GM21447 (cell line): Measurements from ENCODE around the gene TMEM151B.

Experiments
- ATAC-seq: cut with Tn5 transposase; IDR thresholded peaks from one replicate; pipeline ENCODE4 v1.9.1; 2021; ENCODE audit not compliant: unreplicated experiment

Gene TMEM151B

DNA sequence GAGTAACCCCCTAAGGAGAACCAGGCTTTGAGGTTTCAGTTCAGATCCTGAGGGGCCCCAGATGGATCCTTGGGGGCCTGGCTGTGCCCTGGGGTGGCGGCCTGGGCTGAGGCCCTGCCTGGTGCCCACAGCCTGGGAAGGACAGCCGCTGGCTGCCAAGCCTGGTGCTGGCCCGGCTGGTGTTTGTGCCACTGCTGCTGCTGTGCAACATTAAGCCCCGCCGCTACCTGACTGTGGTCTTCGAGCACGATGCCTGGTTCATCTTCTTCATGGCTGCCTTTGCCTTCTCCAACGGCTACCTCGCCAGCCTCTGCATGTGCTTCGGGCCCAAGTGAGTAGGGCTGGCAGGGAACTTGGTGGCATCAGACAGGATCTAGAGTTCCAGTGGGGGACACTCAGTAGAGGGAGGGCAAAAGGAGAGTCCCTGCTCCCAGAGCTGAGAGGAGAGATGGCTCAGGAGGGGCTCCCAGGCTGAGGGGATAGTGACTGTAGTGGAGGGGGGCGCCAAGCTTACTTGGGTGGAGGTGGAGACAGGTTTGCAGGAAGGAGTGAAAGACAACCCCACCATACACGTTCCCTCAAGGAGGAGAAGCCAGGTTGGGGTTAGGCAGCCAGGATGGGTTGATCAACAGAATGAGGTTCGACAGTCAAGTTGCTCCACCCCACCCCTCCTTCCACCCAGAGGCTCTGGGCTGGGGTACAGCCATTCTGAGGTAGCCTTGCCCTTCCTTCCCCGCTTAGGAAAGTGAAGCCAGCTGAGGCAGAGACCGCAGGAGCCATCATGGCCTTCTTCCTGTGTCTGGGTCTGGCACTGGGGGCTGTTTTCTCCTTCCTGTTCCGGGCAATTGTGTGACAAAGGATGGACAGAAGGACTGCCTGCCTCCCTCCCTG, 37.3 kb upstream of the TMEM151B start:
- ATAC-seq, result no peak

DNA sequence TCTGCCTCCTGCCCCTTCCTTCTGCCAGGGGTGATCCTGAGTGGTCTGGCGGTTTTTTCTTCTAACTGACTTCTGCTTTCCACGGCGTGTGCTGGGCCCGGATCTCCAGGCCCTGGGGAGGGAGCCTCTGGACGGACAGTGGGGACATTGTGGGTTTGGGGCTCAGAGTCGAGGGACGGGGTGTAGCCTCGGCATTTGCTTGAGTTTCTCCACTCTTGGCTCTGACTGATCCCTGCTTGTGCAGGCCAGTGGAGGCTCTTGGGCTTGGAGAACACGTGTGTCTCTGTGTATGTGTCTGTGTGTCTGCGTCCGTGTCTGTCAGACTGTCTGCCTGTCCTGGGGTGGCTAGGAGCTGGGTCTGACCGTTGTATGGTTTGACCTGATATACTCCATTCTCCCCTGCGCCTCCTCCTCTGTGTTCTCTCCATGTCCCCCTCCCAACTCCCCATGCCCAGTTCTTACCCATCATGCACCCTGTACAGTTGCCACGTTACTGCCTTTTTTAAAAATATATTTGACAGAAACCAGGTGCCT, 36.6 kb upstream of the TMEM151B start:
- ATAC-seq, result no peak

DNA sequence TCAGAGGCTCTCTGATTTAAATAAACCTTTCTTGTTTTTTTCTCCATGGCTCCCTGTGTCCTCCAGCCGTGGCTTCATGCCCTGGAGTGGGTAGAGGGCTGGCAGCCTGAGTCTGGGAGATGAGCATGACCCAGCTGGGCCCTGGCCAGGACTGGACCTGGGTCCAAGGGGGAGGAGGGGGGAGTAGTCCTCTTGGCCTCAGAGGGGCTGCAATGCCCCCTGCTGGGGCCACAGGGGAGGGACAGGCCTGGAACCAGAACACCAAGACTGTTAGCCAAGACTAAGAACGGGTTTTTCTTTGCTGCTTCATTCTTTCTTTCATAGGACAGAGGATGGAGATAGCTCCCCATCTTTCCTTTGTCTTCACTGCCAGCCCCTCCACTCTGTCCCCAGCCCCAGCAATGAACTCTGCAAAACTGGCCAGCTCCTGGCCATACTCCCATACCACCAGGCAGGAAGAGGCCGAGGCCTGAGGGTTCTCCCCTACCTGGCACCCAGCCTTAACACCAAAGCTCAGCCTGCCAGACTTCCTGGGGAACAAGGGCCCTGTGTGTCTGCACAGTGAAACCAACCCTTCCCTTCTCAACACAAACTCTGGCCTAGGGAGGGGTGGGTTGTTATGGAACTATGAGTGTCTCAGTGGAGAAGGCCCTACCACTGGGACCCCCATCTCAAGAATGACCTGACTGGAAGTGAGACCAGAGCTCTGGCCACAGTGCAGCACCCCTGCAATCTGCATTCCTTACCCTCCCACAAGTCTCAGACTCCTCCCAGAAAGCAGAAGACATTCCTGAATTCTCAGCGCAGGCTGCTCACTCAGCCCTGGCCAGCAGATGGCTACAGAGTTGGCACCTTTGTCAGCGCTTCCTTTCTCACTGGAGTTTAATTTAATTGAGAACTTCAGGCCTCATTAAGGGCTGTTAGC, 35.9 kb upstream of the TMEM151B start:
- no peak for ATAC-seq

GRCh38 chr6:44235269-44235668, 35.0 kb upstream of the TMEM151B start:
- ATAC-seq, result no peak

- no peak for ATAC-seq
Observed at GRCh38 chr6:44235891-44236516, 34.2 kb upstream of the TMEM151B start.

GRCh38 chr6:44237021-44237812, 33.0 kb upstream of the TMEM151B start:
- peak; percentile 83 for ATAC-seq

DNA sequence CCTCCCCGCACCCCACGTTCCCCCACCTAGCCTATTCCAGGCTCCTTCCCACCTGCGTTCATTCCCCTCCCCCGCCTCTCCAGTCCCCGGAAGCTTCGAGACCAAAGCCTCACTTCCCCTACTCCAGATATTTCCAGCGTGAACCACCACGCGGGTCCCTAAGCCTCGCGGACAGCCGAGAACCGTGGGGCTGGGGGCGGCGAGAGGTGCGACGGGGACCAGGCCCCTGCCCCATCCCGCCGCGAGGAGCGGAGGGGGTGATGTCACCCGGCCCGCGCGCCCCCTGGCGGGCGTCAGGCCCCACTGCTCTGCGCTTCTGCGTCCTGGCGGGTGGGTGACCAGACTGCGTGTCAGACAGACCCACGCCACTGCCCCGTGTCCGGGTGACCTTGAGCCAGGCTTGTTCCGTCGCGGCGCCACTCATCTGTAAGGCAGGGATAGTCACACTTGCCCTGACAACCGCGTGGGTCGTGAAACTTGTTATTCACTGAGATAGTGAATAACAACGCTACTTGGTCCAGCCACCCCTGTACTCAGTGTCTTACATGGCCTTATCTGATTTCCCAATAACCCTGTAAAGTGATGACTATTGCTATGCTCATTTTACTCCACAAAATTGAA, 32.3 kb upstream of the TMEM151B start:
- ATAC-seq, result peak; percentile 75

DNA sequence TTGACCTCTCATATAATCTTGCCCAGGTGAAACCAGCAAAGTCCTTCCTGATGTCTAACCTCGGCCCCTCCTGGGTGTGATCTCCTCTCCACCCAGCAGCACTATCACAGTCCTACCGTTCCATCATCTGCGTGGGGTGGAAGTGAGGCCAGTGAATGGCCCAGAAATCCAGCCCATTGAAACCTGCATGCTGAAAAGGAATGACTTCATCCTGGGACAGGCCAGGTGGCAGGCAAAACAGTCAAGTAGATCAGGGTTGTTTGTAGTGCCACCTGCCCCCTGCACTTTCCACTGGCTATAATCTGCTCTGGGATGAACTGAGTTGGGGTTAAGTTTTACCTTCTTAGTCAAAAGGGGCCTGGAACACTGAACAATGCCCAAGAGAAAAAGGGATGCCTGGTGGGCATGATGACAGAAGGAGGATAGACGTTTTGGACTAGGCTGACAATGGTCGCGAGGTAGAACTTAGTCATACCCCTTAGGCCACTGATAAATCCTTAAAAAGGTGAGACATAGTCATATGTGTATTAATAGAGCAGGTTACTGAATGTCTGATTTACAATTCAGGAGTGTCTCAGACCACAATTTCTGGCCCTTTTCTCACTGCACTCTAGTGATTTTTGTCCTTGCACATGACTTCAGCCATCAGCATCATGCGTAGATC, 31.4 kb upstream of the TMEM151B start:
- ATAC-seq, result no peak

GRCh38 chr6:44243345-44243744, 26.9 kb upstream of the TMEM151B start:
- ATAC-seq, result no peak

DNA sequence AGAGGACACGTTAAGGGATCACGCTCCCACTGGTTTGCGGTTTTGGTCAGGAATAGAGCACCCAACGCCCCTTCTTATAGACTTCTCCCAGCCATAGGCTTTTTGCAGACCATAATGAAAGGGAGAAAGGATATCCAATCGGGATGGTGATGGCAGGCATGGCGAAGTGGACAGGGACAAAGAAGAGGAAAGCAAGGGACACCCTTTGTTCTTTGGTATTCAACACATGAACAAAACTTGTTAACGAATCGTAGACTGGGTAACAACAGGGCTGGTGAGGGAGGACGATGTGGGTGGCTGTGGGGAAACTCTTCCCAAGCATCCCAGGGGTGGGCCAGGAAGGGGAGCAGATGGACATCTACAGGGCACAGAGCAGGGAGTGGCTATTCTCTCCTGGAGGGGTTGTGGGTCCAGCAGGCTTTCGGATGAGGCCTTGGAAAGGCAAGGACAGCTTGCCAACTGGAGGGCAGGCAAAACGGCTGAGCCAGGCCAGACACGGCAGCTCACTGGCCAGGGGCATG, 24.8 kb upstream of the TMEM151B start:
- ATAC-seq, result no peak

- peak; percentile 43 for ATAC-seq
Observed at GRCh38 chr6:44245912-44246662, 24.2 kb upstream of the TMEM151B start.

- peak; percentile 66 for ATAC-seq
Observed at GRCh38 chr6:44246663-44247337, 23.4 kb upstream of the TMEM151B start, which contains the start of gene HSP90AB1. TSS of gene HSP90AB1 (plus strand) at chr6:44247101. CDS start at chr6:44248630, 1,529 bp downstream.

- peak; percentile 26 for ATAC-seq
Observed at GRCh38 chr6:44247338-44248302, 22.6 kb upstream of the TMEM151B start.

DNA sequence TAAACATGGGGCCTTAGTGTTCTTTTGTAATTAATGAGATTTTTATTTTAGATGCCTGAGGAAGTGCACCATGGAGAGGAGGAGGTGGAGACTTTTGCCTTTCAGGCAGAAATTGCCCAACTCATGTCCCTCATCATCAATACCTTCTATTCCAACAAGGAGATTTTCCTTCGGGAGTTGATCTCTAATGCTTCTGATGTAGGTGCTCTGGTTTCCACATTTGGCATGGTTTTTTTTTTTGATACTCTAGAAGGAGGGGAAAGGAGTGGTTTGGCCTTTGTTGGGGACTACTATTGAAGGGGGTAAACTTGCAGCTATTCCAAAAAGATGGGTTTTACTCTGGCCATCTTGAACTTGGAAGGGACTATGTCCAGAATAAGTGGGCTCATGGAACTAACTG, 21.7 kb upstream of the TMEM151B start:
- no peak for ATAC-seq

DNA sequence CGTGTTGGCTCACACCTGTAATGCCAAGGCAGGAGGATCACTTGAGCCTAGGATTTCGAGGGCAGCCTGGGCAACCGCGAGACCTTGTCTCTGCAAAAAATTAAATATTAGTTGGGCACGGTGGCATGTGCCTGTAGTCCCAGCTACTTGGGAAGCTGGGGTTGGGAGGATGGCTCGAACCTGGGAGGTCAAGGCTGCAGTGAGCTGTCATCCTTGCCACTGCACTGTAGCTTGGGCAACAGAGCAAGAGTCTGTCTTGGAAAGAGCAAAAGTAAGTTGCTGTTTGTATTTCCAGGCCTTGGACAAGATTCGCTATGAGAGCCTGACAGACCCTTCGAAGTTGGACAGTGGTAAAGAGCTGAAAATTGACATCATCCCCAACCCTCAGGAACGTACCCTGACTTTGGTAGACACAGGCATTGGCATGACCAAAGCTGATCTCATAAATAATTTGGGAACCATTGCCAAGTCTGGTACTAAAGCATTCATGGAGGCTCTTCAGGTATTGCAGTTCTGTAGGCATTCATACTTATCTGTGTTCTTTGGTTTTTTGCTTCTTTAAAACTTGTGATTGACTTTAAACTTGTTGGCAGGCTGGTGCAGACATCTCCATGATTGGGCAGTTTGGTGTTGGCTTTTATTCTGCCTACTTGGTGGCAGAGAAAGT, 21.0 kb upstream of the TMEM151B start:
- no peak for ATAC-seq
